ENCODE data around the gene FMNL2. TPM values are rescaled to one million over a fixed set of nuclear protein-coding genes. Genes with fewer than 3 reads are reported as not detected.

The FMNL2 gene
- total RNA-seq, 1 experiment from 2014 or later: 28.1 TPM

DNA sequence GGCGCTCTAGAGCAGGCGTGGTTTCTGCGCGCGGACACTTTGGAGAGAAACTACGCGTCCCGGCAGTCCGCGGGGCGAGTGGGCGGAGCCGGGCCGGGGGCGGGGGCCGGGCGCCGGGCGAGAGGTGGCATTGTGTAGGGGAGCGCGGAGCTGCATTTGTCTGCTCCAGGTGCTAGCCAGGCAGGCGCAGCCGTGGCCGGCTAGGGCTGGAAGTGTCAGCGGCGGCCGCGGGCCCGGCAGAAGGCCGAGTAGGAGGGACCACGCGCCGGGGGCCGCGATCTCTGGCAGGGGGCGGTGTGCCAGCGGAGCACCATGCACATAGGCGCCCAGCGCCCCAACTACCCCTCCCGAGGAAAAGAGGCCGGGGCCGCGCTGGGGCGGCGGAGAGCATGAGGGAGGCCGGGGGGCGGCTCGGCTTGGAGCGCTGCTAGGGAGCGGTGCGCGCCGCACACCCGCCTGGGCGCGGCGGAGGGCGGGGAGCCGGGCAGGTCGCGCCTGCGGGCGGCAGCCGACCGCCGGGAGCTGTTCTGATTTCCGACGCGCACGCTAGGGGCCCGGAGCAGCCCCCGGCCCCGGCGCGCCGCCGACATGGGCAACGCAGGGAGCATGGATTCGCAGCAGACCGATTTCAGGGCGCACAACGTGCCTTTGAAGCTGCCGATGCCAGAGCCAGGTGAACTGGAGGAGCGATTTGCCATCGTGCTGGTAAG lies at the start of gene FMNL2 (continued):
- TF ChIP-seq, protein P1, sequence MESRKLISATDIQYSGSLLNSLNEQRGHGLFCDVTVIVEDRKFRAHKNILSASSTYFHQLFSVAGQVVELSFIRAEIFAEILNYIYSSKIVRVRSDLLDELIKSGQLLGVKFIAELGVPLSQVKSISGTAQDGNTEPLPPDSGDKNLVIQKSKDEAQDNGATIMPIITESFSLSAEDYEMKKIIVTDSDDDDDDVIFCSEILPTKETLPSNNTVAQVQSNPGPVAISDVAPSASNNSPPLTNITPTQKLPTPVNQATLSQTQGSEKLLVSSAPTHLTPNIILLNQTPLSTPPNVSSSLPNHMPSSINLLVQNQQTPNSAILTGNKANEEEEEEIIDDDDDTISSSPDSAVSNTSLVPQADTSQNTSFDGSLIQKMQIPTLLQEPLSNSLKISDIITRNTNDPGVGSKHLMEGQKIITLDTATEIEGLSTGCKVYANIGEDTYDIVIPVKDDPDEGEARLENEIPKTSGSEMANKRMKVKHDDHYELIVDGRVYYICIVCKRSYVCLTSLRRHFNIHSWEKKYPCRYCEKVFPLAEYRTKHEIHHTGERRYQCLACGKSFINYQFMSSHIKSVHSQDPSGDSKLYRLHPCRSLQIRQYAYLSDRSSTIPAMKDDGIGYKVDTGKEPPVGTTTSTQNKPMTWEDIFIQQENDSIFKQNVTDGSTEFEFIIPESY (IDR thresholded peaks at IDR 0.05; ENCODE audit: extremely low read depth, insufficient replicate concordance, low read length): no peak

DNA sequence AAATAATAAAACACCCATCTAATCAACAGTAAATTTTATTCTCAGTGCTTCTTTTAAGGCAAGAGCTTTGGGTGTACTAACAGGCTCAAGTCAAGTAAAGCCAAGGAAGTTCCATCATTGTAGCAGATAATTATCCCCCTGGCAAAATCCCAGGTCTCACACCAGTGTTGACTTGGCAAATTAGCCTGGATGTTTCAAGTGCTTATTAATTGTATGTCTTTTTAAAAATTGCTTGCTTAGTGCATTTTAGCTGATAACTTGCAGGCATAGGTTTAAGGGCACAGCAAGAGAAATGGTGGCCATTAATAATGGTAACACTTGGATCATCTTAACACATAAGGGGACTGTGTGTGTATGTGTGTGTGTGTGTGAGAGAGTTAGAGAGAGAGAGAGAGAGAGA lies 42.0 kb upstream of the FMNL2 start:
- no peak for TF ChIP-seq EZH2 (IDR thresholded peaks at IDR 0.05)
- TF ChIP-seq SIN3A (IDR thresholded peaks at IDR 0.05; ENCODE audit: low read depth): no peak
- TF ChIP-seq SP1 (IDR thresholded peaks at IDR 0.05; ENCODE audit: low read depth): no peak
- TF ChIP-seq, protein P2, sequence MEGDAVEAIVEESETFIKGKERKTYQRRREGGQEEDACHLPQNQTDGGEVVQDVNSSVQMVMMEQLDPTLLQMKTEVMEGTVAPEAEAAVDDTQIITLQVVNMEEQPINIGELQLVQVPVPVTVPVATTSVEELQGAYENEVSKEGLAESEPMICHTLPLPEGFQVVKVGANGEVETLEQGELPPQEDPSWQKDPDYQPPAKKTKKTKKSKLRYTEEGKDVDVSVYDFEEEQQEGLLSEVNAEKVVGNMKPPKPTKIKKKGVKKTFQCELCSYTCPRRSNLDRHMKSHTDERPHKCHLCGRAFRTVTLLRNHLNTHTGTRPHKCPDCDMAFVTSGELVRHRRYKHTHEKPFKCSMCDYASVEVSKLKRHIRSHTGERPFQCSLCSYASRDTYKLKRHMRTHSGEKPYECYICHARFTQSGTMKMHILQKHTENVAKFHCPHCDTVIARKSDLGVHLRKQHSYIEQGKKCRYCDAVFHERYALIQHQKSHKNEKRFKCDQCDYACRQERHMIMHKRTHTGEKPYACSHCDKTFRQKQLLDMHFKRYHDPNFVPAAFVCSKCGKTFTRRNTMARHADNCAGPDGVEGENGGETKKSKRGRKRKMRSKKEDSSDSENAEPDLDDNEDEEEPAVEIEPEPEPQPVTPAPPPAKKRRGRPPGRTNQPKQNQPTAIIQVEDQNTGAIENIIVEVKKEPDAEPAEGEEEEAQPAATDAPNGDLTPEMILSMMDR (IDR thresholded peaks at IDR 0.05 in 2 of 3, conservative IDR thresholded peaks at IDR 0.05 in 1 of 3; ENCODE audit: borderline replicate concordance in 1 of 3, insufficient read depth in 1 of 3, low read depth in 2 of 3, low read length in 2 of 3): no peak
- TF ChIP-seq ZFX (IDR thresholded peaks at IDR 0.05): no peak
- no peak for TF ChIP-seq ELF1 (IDR thresholded peaks at IDR 0.05; ENCODE audit: borderline replicate concordance, low read depth)
- no peak for TF ChIP-seq RAD21 (IDR thresholded peaks at IDR 0.05; ENCODE audit: low read depth)
- TF ChIP-seq, protein P1 (IDR thresholded peaks at IDR 0.05; ENCODE audit: extremely low read depth, insufficient replicate concordance, low read length): no peak
- no peak for TF ChIP-seq ZNF274 (IDR thresholded peaks at IDR 0.05; ENCODE audit: low read depth, low read length)
- TF ChIP-seq JUND (IDR thresholded peaks at IDR 0.05): no peak
- intact Hi-C loops (cut with micrococcal nuclease): no loop called here
- Histone ChIP-seq H3K27me3 (ENCODE audit: insufficient read depth, low read length) (no peaks in the 10 kb centered on the region), H2AFZ (ENCODE audit: low read depth, low read length, poor library complexity, severe bottlenecking) (no peak overlapping the region), H3K9me2 (ENCODE audit: insufficient read depth) (no peaks in the 10 kb centered on the region), H3K9ac (ENCODE audit: low read length) (no peak overlapping the region), H4K20me1 (ENCODE audit: insufficient read depth) (no peaks in the 10 kb centered on the region), H3K9me3 (ENCODE audit: control insufficient read depth in 1 of 2, insufficient read depth in 1 of 2, low read depth in 1 of 2, low read length in 2 of 2) (no peaks in the 10 kb centered on the region), H3K4me3 (replicated peaks in 1 of 2; ENCODE audit: low read depth in 1 of 2, low read length in 2 of 2) (no peak overlapping the region), H3K27ac (ENCODE audit: low read depth, low read length) (no peak overlapping the region), H3K36me3 (ENCODE audit: control insufficient read depth in 1 of 2, insufficient read depth in 2 of 2, low read length in 2 of 2) (no peaks in the 10 kb centered on the region), H3K4me2 (ENCODE audit: low read length) (no peak overlapping the region), H3K79me2 (ENCODE audit: insufficient read depth, low read length) (no peaks in the 10 kb centered on the region), H3K4me1 (ENCODE audit: control insufficient read depth in 1 of 2, insufficient read depth in 2 of 2, low read length in 2 of 2) (no peaks in the 10 kb centered on the region)
- ATAC-seq: no peak
- DNase-seq (ENCODE audit: low read depth, low spot score): no peak
- RAD21 ChIA-PET (ENCODE audit: low non-redundant PET in 1 of 2, low total read pairs in 2 of 2, uncharacterized antibody in 2 of 2, unreplicated experiment in 2 of 2): no interaction called here
- BruUV-seq (replicated peaks): no TSS peak
- CTCF ChIA-PET: no interaction called here
- POLR2A ChIA-PET: no interaction called here

Data from HCT116 (cell line).